T-helper 17 cell (primary cell): ENCODE data around the gene PPP1R14D. TPM values are rescaled to one million over a fixed set of nuclear protein-coding genes. Genes with fewer than 3 reads are reported as not detected.
"Not testable (repeated sequence)": the region's sequence is repeated elsewhere in the genome, so short reads cannot be mapped to it uniquely, and the experiment has no call there.

Experiments
- ATAC-seq: fragments of 150-1000 bp; cut with Tn5 transposase; 2 replicates; pipeline ENCODE4 v1.10.0; 2021; ENCODE audit warnings: mild to moderate bottlenecking, moderate library complexity
- DNase-seq, 3 donors: peaks; one replicate each; pipeline versions ENCODE4 v3.0.0 to v3.0.0-alpha.2; 2020 to 2021
- H3K9me3 ChIP-seq: one replicate; pipeline ENCODE4 v1.7.0; 2013; ENCODE audit warnings: low read length, mild to moderate bottlenecking; ENCODE audit not compliant: control insufficient read depth, poor library complexity, severe bottlenecking
- H3K27ac Mint-ChIP-seq: one replicate; pipeline ENCODE4 v1.8.0; 2022; ENCODE audit warnings: mild to moderate bottlenecking, moderate library complexity, mixed read lengths
- H3K27me3 Mint-ChIP-seq: one replicate; pipeline ENCODE4 v1.8.0; 2022; ENCODE audit warnings: mixed read lengths
- H3K36me3 Mint-ChIP-seq: one replicate; pipeline ENCODE4 v1.8.0; 2022; ENCODE audit warnings: low read depth, mixed read lengths
- H3K4me1 Mint-ChIP-seq: one replicate; pipeline ENCODE4 v1.8.0; 2022; ENCODE audit warnings: mild to moderate bottlenecking, mixed read lengths
- H3K4me3 Mint-ChIP-seq: one replicate; pipeline ENCODE4 v1.8.0; 2022; ENCODE audit warnings: mild to moderate bottlenecking, moderate library complexity, mixed read lengths
- total RNA-seq, 4 donors: library from RNA in 2 of 4; stranded (reverse) in 2 of 4; gene quantifications; one replicate each; pipeline ENCODE4 v1.2.3 and lab custom pipeline; 2022 to 2026

The PPP1R14D gene
- total RNA-seq (not detected), total RNA-seq (lab: John Stamatoyannopoulos, UW) (0 to 0.08 reads per million in 2 donors)

- H3K36me3 Mint-ChIP-seq = peaks cover 5% of the 10 kb centered on the region
- no peak for ATAC-seq
- no peaks in the 10 kb centered on the region for H3K9me3 ChIP-seq
- H3K4me1 Mint-ChIP-seq = no peaks in the 10 kb centered on the region
- H3K27me3 Mint-ChIP-seq = peaks cover 4% of the 10 kb centered on the region
- DNase-seq = no peak
- no peak within 1 kb of the TSS for H3K27ac Mint-ChIP-seq
- H3K4me3 Mint-ChIP-seq = no peak within 1 kb of the TSS
These were observed at the start of gene PPP1R14D for GRCh38 chr15:40828447-40829036. TSS of gene PPP1R14D (minus strand) at chr15:40828708. CDS start at chr15:40828641, 67 bp downstream.

- ATAC-seq = no peak
- H3K4me3 Mint-ChIP-seq = no peak overlapping the region
- no peak for DNase-seq
- H3K36me3 Mint-ChIP-seq = no peaks in the 10 kb centered on the region
- peaks cover 7% of the 10 kb centered on the region for H3K4me1 Mint-ChIP-seq
- no peaks in the 10 kb centered on the region for H3K9me3 ChIP-seq
- no peaks in the 10 kb centered on the region for H3K27me3 Mint-ChIP-seq
- H3K27ac Mint-ChIP-seq = no peak overlapping the region
These were observed 49.2 kb upstream of the PPP1R14D start for GRCh38 chr15:40877694-40878093.

- H3K9me3 ChIP-seq = no peaks in the 10 kb centered on the region
- H3K4me3 Mint-ChIP-seq = no peak overlapping the region
- ATAC-seq (no peak), DNase-seq (no peak)
- no peak overlapping the region for H3K27ac Mint-ChIP-seq
- no peaks in the 10 kb centered on the region for H3K36me3 Mint-ChIP-seq
- no peaks in the 10 kb centered on the region for H3K27me3 Mint-ChIP-seq
- peaks cover 9% of the 10 kb centered on the region for H3K4me1 Mint-ChIP-seq
These were observed 47.7 kb upstream of the PPP1R14D start for GRCh38 chr15:40875991-40876730.

DNA sequence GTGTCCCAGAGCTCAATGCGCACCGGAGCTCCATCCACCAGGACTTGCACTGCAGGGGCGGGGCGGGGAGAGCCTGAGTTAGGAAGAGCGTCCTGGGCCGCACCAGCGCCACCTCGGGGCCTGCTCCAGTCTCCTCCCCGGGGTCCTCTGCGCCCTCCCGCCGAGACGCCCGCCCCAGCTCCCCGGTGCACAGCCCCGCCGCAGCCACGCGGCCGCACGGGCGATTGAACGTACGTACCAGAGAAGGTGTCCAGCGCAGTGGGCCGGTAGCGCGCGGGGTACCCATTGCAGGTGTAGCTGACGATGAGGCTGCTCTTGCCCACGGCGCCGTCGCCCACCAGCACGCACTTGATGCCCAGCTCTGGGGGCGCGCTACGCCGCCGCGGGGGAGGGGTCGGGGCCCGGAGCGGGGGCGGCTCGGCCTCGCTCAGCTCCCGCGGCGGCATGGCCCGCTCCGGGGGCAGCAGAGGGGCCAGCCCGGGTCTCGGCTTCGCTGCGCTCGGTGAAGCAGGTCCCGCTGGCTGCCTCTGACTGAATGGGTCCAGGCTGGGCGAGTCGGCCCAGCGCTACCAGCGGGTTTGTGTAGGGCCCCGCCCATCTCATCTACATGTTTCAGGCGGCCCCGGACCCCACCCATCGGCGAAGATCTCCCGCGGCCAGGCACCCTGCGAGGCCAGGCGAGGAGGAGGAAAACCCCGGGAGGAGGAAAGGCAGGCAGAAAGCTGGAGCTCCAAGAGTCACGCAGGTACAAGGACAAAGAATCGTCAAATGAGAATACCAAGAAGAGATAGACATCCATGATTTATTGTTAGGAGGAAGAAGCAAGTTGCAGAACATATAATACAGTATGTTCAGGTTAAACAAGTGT lies 45.4 kb upstream of the PPP1R14D start, which contains the start of gene RHOV:
Gene RHOV (minus strand): TSS at position 541 of the 868 bp plus-strand sequence. CDS start 95 bp downstream, at position 446.
- no peaks in the 10 kb centered on the region for H3K36me3 Mint-ChIP-seq
- peak within 1 kb of the TSS; percentile 32 for H3K27ac Mint-ChIP-seq
- no peaks in the 10 kb centered on the region for H3K27me3 Mint-ChIP-seq
- ATAC-seq = peak; percentile 87
- peak; percentile 34 to 50 (median 47) for DNase-seq
- H3K4me3 Mint-ChIP-seq = peak within 1 kb of the TSS; percentile 91
- H3K9me3 ChIP-seq = no peaks in the 10 kb centered on the region
- H3K4me1 Mint-ChIP-seq = peaks cover 9% of the 10 kb centered on the region

DNA sequence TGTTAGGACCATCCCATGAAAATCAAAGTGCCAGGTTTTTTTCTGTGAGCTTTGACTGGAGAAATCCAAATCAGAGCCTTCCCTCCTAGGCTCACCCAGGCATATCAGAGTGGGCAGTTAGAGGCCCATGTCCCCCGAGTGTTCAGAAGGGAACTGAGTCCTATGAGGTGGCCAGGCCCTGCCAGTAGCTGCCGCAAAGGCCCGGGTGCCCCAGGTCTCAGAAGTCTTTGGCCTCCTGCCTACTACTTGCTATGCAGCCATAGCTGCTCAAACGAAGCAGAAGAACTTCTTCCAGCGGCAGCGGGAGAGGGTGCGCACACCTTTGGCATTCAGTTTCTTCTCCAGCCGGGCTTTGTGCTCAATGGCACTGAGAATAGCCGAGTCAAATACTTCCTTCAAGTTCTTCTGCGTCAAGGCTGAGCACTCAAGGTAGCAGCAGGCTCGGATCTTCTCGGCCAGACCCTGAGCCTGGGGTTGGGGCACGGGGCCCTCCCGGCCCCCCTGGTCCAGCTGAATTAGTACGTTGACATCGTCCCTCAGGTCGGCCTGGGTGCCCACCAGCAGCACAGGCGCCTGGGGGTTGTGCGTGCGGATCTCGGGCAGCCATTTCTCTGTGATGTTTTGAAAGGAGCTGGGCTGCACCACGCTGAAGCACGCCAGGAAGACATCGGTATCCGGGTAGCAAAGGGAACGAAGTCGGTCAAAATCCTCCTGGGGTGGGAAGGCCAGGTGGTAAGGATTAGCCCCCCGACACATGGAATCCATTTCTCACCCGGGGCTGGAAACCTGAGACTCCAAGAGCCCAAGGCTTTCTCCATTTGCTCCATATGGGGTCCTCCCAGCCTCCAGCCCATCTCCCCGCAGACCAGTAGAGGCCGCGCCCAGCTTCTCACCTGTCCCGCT lies 44.5 kb upstream of the PPP1R14D start:
- Mint-ChIP-seq H3K36me3 (no peaks in the 10 kb centered on the region), H3K4me3 (peak overlapping the region; percentile 91), H3K27me3 (no peaks in the 10 kb centered on the region), H3K27ac (peak overlapping the region; percentile 32), H3K4me1 (peaks cover 9% of the 10 kb centered on the region)
- no peaks in the 10 kb centered on the region for H3K9me3 ChIP-seq
- DNase-seq = no peak
- ATAC-seq = no peak

DNA sequence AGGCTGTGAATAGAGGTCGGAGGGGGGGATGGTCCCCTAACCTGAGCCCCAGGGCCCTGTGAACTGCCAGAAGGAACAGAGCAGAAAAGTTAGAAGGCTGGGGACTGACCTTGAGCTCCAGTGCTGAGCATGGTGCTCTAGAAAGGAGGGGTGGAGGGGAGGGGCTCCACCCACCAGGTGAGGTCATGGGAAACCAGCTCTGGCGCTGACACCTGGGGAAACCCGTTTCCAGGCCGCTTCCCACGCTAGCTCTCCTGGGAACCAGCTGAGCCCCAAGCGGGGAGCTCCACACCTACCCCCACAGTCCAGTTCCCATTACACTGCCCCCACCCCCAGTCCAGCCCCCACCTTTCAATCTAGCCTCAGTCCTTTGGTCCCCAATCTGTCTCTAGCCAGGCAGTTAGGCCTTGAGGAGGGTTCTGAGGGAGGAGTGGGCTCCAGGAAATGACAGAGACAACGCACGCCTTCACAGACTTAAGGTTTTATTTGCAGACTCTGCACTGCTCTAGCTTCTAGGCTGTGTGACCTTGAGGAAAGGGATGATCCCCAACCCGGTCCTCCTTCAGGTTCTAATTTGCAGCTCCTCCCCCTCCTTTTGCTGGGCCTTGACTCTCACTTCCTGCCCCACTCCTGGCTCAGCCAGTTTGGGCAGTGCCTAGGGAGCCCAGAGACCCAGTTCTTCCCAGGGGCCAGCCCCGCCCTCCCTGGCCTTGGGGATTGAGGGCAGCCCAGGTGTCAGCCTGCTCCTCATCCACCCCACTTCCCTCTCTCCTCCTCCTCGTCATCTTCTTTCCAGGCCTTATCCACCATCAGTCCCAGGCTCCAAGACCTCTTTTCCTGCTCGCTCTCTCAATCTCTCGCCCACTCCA lies 43.5 kb upstream of the PPP1R14D start:
- H3K36me3 Mint-ChIP-seq = no peaks in the 10 kb centered on the region
- DNase-seq = no peak
- H3K4me1 Mint-ChIP-seq = peaks cover 9% of the 10 kb centered on the region
- peak overlapping the region; percentile 45 for H3K4me3 Mint-ChIP-seq
- H3K9me3 ChIP-seq = no peaks in the 10 kb centered on the region
- H3K27ac Mint-ChIP-seq = peak overlapping the region; percentile 32
- no peak for ATAC-seq
- no peaks in the 10 kb centered on the region for H3K27me3 Mint-ChIP-seq

DNA sequence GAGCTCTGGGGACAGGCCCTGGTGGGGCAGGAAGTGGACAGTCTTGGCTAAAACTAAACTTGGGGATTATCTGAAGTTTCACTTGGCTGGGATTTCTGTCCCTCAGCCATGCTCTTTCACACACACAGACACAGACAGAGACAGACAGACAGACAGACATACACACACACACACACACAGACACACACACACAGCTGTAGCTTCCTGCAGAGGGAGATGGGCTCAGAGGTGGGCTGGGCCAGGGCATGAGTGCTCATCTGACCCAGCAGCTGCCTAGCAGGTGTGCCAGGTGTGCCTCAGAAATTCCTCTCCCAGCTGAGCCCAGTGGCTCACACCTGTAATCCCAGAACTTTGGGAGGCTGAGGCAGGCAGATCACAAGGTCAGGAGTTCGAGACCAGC lies 42.2 kb upstream of the PPP1R14D start:
- DNase-seq = no peak
- no peaks in the 10 kb centered on the region for H3K9me3 ChIP-seq
- Mint-ChIP-seq H3K4me3 (no peak overlapping the region), H3K27ac (no peak overlapping the region), H3K36me3 (no peaks in the 10 kb centered on the region), H3K4me1 (peaks cover 9% of the 10 kb centered on the region), H3K27me3 (no peaks in the 10 kb centered on the region)
- ATAC-seq = no peak

DNA sequence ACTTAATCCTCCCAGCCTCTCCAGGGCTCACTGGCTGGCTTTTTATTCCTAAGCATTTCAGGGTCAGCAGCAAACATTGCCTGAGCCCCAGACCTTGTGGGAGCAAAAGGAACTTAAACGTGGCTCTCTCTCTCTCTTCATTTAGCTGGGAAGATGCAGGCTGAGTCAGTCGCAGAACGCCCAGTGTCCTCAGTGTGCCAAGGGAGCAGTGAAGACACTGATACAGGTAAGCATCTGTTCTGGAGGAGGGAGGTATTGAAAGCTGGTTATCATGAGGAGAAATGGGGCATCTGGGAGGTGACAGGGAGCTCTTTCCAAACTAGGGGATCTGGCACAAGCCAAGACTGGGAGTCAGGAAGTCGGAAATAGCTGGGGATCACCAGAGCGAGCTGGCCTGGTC lies 41.2 kb upstream of the PPP1R14D start:
- peaks cover 9% of the 10 kb centered on the region for H3K4me1 Mint-ChIP-seq
- H3K36me3 Mint-ChIP-seq = no peaks in the 10 kb centered on the region
- no peaks in the 10 kb centered on the region for H3K9me3 ChIP-seq
- no peak for ATAC-seq
- peak overlapping the region; percentile 24 for H3K27ac Mint-ChIP-seq
- no peaks in the 10 kb centered on the region for H3K27me3 Mint-ChIP-seq
- no peak for DNase-seq
- H3K4me3 Mint-ChIP-seq = no peak overlapping the region

- H3K4me3 Mint-ChIP-seq = no peak overlapping the region
- H3K36me3 Mint-ChIP-seq = no peaks in the 10 kb centered on the region
- peaks cover 2% of the 10 kb centered on the region for H3K4me1 Mint-ChIP-seq
- no peak overlapping the region for H3K27ac Mint-ChIP-seq
- H3K27me3 Mint-ChIP-seq = no peaks in the 10 kb centered on the region
- no peak for ATAC-seq
- DNase-seq = no peak
- H3K9me3 ChIP-seq = no peaks in the 10 kb centered on the region
These were observed 38.7 kb upstream of the PPP1R14D start for GRCh38 chr15:40867199-40867598.

DNA sequence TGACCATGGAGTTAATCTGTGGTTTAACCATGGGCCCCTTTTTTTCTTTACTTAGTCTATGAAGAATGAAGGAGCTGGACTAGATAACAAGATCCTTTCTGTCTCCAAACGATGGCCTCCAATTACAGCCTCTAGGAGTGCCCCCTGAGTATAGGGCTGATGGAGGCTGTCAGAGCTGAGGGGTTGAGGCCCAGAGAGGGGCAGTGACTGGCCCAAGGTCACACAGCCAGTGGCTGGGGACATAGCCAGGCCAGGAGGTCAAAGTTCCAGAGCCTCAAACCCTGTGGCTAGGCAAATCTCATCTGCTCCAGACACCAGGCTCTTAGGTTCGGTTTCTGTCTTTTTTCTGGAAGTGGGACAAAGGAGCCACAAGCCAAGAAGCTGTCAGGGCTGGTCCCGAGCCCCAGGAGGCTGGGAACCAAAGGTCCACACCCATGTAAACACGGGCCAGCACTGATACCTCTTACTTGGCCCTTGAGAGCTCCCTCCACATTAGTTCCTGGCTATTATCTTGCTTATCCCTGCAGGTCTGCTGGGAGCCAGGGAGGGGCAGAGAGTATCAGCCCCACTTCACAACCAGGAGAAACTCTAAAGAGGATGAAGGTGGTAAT lies 35.3 kb upstream of the PPP1R14D start:
- no peaks in the 10 kb centered on the region for H3K36me3 Mint-ChIP-seq
- H3K9me3 ChIP-seq = no peaks in the 10 kb centered on the region
- H3K27ac Mint-ChIP-seq = no peak overlapping the region
- H3K4me3 Mint-ChIP-seq = no peak overlapping the region
- ATAC-seq (no peak), DNase-seq (no peak)
- no peaks in the 10 kb centered on the region for H3K27me3 Mint-ChIP-seq
- peaks cover 10% of the 10 kb centered on the region for H3K4me1 Mint-ChIP-seq

DNA sequence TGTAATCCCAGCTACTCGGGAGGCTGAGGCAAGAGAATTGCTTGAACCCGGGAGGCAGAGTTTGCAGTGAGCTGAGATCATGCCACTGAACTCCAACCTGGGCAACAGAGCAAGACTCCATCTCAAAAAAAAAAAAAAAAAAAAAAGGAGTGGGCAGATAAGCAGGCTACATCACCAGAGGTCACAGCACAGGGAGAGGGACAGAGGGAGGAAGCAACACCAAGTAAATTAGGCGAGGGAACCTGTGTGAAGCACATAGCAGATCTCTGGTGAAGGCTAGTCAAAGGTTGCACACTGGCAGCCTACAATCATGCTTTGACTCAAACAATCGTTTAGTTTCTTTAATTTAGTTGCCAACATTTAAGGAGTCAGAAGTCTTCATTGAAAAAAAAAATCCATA lies 32.6 kb upstream of the PPP1R14D start:
- not testable (repeated sequence) for ATAC-seq, H3K27ac Mint-ChIP-seq, H3K9me3 ChIP-seq, H3K36me3 Mint-ChIP-seq, H3K27me3 Mint-ChIP-seq, H3K4me3 Mint-ChIP-seq, DNase-seq
- H3K4me1 Mint-ChIP-seq = peaks cover 13% of the 10 kb centered on the region
